NCI-H82 treated with DMSO at 0.1 percent for 48 hours (cell line): Measurements from ENCODE around the gene AADAC.
A peak's percentile ranks its signal among the peaks of the same experiment; 100 is the strongest.
"Not testable (repeated sequence)": the region's sequence is repeated elsewhere in the genome, so short reads cannot be mapped to it uniquely, and the experiment has no call there.

Experiments used
- DNase-seq: peaks from one replicate; lab custom pipeline; 2025; ENCODE audit not compliant: unreplicated experiment; lab: John Stamatoyannopoulos, UW

The AADAC gene

GRCh38 chr3:151796105-151796680 is 17.7 kb upstream of the AADAC start:
- no peak for DNase-seq

- DNase-seq, result no peak
Observed at GRCh38 chr3:151798466-151798865, 15.4 kb upstream of the AADAC start.

GRCh38 chr3:151800431-151800830 is 13.5 kb upstream of the AADAC start:
- no peak for DNase-seq

GRCh38 chr3:151804267-151804666 is 9.6 kb upstream of the AADAC start:
- DNase-seq, result no peak

GRCh38 chr3:151806838-151807237 is 7.1 kb upstream of the AADAC start:
- no peak for DNase-seq

GRCh38 chr3:151808926-151809325 is 5.0 kb upstream of the AADAC start:
- DNase-seq, result not testable (repeated sequence)

- DNase-seq, result no peak
Observed at GRCh38 chr3:151811474-151811873, 2.4 kb upstream of the AADAC start.

- DNase-seq, result no peak
Observed at GRCh38 chr3:151814588-151814987, 672 bp downstream of the AADAC start.

- DNase-seq, result no peak
Observed at GRCh38 chr3:151816091-151816604, 2.2 kb downstream of the AADAC start.

- DNase-seq, result no peak
Observed at GRCh38 chr3:151817473-151817872, 3.6 kb downstream of the AADAC start.

- DNase-seq, result no peak
Observed at GRCh38 chr3:151818361-151818760, 4.4 kb downstream of the AADAC start.

- DNase-seq, result no peak
Observed at GRCh38 chr3:151819910-151820309, 6.0 kb downstream of the AADAC start.

GRCh38 chr3:151827816-151828215 is 13.9 kb downstream of the AADAC start:
- no peak for DNase-seq

GRCh38 chr3:151835751-151836525 is 22.0 kb downstream of the AADAC start:
- DNase-seq, result no peak

- DNase-seq, result no peak
Observed at GRCh38 chr3:151837057-151837456, 23.1 kb downstream of the AADAC start.

- DNase-seq, result peak; percentile 34
Observed at GRCh38 chr3:151838574-151839312, 24.8 kb downstream of the AADAC start.

- DNase-seq, result no peak
Observed at GRCh38 chr3:151839313-151839631, 25.4 kb downstream of the AADAC start.

GRCh38 chr3:151841801-151842200 is 27.9 kb downstream of the AADAC start:
- DNase-seq, result no peak

GRCh38 chr3:151843275-151843674 is 29.4 kb downstream of the AADAC start:
- DNase-seq, result no peak

GRCh38 chr3:151845306-151845905 is 31.5 kb downstream of the AADAC start:
- DNase-seq, result no peak

- not testable (repeated sequence) for DNase-seq
Observed at GRCh38 chr3:151850065-151850464, 36.1 kb downstream of the AADAC start.
